Suprapubic skin (tissue), 4 donors: ENCODE measurements around the gene JAK1.

Experiments
- POLR2A ChIP-seq, 2 donors: fragments of 450-650 bp; IDR thresholded peaks; one replicate each; pipeline ENCODE4 v1.6.1; 2017; ENCODE audit warnings: antibody characterized with exemption in 2 of 2, mild to moderate bottlenecking in 2 of 2, moderate library complexity in 2 of 2
- POLR2AphosphoS5 ChIP-seq, 3 donors: sonication (generic); formaldehyde crosslinking; IDR thresholded peaks; one replicate each; pipeline ENCODE4 v1.6.1; 2017; ENCODE audit warnings: antibody characterized with exemption in 3 of 3
- TF ChIP-seq, protein P1 (sequence below), 2 donors: fragments of 200-600 bp in 1 of 2; fragments of 450-650 bp in 1 of 2; sonication (generic) in 1 of 2; IDR thresholded peaks; one replicate each; pipeline ENCODE4 v1.5.1; 2016 to 2019; ENCODE audit warnings: antibody characterized with exemption in 2 of 2, mild to moderate bottlenecking in 1 of 2, moderate library complexity in 1 of 2

DNA sequence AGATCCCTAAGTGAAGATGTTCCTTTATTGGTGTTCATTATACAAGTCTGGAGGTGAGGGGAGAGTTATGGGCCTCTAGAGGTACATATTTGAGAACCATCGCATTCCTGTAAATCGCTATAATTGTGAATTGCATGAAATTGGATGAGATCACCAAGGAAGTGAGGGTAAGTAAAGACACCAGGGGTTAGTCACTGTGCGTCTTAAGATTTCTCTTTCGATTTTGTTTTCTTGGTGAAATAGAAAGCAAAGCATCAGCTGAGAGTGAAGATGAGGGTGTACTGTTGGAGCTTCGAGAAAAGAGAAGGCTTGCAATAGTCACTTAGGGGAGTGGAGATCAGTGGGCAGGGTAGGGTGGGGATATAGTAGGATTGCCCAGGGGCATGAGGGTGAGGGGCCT, 139.4 kb downstream of the JAK1 start:
- TF ChIP-seq POLR2AphosphoS5 (IDR thresholded peaks at IDR 0.05): no peak
- TF ChIP-seq, protein P1, sequence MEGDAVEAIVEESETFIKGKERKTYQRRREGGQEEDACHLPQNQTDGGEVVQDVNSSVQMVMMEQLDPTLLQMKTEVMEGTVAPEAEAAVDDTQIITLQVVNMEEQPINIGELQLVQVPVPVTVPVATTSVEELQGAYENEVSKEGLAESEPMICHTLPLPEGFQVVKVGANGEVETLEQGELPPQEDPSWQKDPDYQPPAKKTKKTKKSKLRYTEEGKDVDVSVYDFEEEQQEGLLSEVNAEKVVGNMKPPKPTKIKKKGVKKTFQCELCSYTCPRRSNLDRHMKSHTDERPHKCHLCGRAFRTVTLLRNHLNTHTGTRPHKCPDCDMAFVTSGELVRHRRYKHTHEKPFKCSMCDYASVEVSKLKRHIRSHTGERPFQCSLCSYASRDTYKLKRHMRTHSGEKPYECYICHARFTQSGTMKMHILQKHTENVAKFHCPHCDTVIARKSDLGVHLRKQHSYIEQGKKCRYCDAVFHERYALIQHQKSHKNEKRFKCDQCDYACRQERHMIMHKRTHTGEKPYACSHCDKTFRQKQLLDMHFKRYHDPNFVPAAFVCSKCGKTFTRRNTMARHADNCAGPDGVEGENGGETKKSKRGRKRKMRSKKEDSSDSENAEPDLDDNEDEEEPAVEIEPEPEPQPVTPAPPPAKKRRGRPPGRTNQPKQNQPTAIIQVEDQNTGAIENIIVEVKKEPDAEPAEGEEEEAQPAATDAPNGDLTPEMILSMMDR (IDR thresholded peaks at IDR 0.05): no peak
- TF ChIP-seq POLR2A (IDR thresholded peaks at IDR 0.05): no peak
